ENCODE measurements around the gene SMAP2.
A peak's percentile ranks its signal among the peaks of the same experiment; 100 is the strongest.
"Not testable (repeated sequence)": the region's sequence is repeated elsewhere in the genome, so short reads cannot be mapped to it uniquely, and the experiment has no call there.

The SMAP2 gene

DNA sequence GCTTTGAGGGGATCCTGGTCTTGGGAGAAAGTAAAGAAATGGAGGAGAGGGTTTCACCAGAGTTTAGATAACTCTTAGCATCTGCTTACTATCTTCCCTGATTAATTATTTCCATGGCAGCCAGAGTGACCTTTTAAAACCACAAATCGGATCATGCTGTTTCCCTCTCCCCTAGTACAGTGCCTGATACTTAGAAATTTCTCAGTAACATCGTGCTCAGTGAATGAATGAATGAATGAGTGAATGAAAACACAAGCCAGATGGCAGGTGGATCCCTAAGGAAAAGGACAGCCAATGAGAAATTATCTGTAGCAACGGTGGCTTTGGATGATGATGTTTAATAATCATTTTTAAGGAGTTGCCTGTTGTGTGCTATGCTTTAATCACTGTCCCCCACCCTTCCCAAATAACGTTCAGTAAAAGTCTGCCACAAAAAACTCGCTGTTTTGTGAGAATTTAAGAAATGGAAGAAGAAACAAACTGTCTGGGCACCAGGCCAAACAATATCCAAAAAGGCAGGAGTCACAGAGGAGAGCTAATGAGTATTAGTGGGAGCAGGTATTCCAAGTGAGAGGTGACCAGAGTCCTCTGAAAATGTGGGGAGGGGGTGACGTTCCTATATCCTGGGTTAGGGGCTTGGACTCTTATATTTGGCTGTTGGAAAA, 737 bp upstream of the SMAP2 start:
- no peak for DNase-seq

DNA sequence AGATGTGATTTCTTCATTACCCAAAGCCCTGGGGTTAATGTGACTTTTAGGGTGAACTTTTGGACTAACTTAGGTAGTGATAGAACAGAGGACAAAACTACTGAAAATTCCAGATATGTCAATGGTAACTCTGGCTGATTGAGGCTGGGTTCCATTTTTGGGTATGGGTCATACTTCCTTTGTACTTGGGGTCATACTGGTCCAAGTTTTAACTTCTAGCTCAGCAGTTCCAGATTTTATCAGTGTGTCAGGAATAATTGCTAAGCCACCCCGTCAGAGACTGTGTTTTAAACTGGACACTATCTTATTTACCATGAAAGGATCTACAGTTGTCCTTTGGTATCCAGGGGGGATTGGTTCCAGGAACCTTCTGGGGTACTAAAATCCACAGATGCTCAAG, 4.0 kb downstream of the SMAP2 start:
- no peak for DNase-seq

DNA sequence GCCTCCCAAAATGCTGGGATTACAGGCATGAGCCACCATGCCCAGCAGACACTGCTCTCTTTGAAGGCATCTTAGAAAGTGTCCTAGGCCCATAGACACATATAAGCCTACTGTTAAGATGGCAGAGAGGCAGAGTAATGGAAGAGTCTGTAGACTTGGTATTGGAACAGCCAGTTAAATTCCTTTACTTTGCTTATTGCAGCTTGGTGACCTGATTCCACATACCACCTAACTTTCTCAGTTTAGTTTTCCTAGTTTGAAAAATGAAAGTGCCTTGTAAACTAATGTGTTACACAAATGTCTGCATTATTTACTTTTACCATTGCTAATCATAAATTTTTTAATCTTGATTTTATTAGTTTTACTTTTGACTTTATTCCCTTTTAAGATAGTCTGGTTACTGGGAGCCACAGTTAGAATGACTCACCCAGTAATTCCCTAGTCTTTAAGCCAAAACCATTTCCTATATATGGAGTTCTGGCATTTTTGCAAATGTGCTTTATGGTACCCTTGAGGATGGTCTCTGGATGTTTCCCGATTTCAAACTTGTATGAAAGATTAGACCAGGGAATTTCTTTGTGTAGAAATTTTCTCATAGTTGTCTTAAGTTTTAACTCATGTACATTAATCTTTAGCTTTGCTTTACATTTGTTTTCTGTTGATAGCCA, 6.4 kb downstream of the SMAP2 start:
- peak; percentile 95 for DNase-seq

DNA sequence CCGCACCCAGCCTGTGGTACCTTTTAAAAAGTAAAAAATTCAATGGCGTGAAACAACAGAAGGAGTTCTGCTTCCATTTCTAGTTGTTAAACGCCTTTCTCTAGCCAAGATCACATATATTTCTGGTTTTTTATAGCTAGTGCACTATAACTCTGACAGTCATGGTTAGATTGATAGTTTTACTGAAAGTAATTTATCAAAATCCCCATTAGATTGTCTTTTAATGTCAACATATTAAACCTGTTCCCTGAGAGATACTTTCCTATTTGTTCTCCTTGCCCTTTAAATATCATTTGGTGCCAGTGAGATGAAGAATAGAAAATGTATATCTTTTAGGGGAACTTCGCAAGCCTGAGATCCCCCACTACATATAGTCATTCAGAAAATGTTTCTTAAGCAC, 7.3 kb downstream of the SMAP2 start:
- no peak for DNase-seq

DNA sequence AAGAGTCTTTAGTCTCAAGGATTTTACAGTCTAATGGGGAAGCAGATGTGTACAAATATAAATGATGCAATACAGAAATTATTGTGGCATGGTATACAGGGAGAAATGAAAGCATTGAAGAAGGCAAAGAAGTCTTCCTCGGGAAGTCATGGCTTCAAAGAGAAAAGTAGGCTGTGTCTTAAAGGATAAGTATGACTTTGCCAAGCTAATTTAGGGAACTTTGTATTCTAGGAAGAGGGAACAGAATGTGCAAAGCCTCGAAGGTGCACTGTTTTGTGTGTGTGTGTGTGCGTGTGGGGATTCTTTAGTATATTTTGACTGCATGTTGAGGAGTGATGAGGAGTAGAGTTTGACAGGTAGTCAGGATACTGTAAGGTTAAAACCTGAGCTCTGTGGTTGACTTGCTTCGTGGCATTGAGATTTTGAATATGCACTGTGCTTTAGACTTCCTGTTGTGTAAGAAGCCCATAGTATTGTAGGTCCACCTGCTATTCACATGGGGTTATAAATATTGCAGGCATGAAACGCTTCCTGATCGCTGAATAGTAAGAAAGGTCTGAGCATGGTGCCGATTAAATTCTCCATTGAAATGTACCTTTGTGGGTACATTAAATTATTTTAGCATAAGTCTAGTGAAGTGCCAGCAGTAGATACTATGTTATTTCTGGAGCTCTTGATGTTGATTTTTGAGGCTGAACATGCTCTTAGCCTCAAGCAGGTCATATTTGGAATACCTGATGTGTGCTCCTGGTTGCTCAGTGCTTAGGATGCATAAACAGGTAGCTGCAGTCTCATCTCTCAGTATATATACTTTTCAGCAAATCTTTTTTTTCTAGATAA, 8.0 kb downstream of the SMAP2 start:
- no peak for DNase-seq

DNA sequence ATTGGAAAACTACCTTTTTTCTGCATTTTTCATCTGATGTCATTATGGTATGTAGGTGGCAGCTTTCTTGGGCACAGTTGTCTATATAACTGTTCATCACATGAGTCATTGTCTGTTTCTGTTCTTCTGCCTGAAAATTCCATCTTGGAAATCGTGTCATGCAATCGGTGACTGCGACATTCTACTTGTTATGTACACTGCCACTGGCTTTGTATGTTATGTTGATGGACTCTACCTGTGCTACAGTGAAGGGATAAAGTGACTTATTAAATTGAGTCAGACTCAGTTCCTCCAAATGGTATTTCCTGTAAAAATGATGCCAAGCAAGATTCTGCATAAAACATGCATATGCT, 8.6 kb downstream of the SMAP2 start:
- DNase-seq = peak; percentile 26

DNA sequence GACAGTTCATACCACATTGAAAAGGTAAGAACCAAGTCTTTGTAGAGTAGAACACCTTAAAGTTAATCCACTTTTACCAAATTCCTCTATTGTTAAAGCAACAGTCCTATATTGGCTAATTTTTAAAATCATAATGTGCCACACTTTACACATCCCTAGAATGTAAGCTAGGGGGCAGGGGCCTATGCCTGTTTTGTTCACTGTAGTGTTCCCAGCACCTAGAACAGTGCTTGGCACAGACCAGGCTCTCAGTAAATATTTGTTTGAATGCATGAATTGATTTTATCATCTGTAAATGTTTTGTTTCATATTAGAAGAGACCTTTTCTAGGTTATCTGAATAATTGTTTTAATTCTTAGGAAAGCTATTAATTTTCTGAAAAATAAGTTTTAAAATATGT, 9.1 kb downstream of the SMAP2 start:
- DNase-seq = no peak

DNA sequence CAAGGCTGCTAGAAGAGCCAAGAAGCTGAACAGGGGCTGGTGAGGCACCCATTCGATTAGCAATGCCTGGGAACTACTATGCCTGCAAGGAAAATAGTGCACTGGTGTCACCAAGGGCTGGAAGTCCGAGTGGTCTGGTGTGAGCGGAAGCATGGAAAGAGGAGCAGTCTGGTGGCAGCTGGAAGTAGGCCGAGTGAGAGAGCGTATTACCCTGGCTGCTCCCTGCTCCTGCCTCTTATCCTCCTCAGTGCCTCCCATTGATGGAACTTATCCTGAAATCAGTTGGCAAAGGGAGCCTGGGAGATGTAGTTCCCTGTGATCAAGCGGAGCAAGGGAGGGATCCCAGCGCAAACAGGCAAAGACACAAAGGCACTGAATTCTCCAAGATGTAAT, 9.6 kb downstream of the SMAP2 start:
- no peak for DNase-seq

DNA sequence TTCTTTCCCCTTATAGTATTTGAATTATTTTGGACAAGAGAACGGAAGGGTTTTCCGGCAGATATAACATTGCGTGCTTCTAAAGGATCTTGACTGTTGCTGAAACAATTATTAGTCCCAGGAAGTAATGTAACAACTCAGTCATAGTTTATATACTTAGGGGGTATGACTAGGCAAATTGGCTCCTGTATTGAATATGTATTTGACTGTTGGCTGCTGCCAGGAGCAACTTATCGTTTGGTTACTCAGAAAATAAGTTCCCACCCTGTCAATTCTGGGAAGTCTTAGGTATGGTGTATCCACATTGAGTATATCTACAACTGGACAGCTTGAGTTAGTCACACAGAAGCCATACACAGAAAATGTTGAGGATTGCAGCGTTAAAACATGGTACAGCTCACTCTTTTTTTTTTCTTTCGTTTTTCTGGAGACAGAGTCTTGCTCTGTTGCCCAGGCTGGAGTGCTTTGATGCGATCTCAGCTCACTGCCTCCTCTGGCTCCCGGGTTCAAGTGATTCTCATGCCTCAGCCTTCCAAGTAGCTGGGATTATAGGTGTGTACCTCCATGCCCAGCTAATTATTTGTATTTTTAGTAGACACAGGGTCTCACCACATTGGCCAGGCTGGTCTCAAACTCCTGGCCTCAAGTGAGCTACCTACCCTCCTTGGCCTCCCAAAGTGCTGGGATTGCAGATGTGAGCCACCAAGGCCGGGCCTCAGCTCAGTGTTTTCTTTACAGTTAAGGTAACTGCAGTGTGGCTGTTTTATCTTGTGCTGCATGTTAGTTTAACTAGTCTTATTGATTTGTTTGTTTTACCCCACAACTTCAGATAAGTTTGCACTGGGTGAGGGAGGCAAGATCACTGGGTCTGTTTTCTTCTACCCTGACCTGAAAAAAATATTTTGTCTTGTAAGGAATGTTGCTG, 10.2 kb downstream of the SMAP2 start:
- peak; percentile 72 for DNase-seq

DNA sequence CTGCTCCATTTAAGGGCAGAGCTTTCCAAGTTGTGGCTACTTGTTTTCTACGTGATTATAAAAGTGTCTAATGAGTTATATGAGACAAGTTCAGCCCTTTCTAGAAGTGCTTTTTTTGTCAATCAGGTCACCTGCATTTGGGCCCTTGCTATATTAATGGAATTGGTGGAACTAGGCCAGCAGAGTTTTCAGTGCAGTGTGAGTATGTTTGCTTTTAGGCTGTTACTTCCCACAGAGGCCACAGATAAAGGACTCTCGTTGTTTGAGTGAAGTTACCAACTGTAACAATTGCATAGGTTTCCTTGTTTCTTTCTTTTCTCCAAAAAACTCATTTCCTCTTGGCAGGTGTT, 10.9 kb downstream of the SMAP2 start:
- DNase-seq = no peak

DNA sequence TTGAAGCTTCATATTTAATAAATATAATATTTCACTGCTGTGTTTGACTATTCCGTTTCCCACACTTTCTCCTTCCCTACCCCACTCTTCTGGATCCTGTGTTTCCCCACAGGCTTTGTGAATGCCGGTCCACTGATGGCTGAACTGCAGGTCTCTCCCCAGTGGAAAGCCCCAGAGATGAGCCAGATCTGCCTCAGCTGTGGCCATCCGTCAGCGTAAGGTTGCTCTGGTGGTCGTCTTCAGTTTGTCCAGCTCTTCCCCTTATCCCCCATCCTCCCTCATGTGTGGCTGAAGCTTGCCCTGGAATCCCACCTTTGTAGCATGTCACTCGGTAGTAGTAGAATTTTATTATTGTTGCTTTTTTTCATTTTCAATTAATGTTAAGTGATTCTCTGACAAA, 11.4 kb downstream of the SMAP2 start:
- DNase-seq = no peak

DNA sequence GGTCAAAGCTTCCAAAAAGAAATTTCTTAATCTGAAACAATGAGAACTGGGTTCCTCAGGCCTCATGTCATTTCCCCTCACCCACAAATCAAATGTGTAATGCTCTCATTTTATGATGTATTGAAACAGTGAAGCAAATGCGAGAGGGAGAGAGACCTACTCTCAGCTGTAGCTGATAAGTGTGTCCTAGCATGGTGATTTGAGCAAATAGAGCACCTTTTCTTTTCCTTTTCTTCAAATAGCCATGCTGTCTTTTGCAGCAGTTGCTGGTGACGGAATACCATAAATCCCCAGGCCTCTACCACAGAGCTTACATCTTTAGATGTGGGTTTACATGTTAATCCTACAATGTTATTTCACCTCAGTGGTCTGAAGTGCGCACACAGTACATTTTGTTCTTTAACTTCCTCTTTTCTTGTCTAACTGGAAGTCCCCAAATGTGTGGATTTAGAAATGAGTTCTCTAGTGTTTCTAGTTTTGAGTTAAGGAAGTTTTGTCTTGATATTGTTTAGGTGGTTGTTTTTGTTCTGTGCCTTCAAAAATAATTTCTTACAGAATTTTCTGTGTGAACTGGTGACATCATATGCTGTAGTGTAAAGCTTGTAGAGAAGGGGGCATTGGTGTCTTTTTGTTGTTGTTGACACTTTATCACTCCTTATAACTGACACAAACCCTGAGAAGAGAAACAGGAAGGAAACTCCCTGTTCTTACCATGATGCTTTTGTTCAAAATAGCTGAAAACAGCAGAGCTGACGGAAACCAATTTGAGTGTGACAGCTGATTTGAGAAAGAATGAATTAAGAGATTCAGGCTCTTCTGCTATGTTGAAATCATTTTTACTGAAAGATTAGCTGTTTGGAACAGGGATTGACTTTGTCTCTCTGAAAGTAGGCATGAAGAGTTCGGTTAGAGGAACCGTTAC, 12.2 kb downstream of the SMAP2 start:
- peak; percentile 4 for DNase-seq

DNA sequence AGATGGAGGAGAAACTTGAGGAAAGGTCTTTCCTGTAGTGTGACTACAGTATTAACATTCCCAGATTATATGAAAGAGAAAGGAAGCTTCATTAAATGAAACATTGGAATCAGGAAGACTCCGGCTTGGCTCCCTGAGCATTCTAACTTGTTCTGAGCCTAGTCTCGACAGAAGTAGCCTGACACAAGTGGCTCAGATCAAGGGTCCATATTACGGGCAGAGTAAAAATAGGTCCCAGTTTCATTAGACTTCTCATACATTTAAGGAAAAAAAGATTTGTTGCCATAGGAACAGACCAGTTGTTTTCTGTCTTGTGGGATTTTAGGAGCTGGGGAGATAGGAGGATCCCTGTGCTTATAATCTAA, 12.8 kb downstream of the SMAP2 start:
- no peak for DNase-seq

DNA sequence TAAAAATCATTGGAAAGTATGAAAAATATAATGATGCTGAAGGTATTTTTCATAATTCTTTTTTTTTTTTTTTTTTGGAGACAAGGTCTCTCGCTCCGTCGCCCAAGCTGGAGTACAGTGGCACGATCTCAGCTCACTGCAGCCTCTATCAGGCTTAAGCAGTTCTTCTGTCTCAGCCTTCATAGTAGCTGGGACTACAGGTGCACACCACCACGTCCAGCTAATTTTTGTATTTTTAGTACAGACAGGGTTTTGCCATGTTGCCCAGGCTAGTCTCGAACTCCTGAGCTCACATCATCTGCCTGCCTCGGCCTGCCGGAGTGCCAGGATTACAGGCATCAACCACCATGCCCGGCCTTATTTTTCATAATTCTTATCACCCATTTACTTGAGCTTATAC, 13.3 kb downstream of the SMAP2 start:
- no peak for DNase-seq

DNA sequence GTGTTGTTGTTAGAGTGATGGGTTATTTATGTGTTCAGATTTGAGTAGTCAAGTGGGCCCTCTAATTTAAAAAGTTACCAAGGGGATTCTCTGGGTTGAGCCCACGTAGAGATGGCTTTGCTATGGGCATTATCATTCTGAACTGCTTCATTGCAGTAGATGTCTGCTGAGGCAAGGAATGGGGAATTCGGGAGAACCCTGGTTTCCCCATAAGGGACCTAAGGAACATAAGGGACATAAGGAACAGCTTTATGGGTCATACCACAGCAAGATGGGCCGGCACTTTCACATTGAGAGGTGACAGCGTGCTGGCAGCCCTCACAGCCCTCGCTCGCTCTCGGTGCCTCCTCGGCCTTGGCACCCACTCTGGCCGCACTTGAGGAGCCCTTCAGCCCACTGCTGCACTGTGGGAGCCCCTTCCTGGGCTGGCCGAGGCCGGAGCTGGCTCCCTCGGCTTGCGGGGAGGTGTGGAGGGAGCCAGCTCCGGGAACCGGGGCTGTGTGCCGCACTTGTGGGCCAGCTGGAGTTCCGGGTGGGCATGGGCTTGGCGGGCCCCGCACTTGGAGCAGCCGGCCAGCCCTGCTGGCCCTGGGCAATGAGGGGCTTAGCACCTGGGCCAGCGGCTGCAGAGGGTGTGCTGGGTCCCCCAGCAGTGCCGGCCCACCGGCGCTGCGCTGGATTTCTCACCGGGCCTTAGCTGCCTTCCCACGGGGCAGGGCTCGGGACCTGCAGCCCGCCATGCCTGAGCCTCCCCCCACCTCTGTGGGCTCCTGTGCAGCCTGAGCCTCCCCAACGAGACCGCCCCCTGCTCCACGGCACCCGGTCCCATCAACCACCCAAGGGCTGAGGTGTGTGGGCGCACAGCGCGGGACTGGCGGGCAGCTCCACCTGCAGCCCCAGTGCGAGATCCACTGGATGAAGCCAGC, 14.1 kb downstream of the SMAP2 start:
- DNase-seq = not testable (repeated sequence)

DNA sequence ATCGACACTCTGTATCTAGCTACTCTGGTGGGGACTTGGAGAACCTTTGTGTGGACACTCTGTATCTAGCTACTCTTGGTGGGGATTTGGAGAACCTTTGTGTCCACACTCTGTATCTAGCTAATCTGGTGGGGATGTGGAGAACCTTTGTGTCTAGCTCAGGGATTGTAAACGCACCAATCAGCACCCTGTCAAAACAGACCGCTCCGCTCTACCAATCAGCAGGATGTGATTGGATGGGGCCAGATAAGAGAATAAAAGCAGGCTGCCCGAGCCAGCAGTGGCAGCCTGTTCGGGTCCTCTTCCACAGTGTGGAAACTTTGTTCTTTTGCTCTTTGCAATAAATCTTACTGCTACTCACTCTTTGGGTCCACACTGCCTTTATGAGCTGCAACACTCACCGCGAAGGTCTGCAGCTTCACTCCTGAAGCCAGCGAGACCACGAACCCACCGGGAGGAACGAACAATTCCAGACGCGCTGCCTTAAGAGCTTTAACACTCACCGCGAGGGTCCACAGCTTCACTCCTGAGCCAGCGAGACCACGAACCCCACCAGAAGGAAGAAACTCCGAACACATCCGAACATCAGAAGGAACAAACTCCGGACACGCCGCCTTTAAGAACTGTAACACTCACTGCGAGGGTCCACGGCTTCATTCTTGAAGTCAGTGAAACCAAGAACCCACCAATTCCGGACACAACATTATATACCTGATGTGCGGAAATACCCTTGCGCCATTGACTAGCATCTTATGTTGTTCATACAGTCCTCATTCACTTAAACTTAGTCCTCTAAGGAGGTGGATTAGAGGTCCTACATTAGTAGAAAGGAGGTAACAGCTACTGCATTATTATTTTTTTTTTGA, 15.2 kb downstream of the SMAP2 start:
- not testable (repeated sequence) for DNase-seq

DNA sequence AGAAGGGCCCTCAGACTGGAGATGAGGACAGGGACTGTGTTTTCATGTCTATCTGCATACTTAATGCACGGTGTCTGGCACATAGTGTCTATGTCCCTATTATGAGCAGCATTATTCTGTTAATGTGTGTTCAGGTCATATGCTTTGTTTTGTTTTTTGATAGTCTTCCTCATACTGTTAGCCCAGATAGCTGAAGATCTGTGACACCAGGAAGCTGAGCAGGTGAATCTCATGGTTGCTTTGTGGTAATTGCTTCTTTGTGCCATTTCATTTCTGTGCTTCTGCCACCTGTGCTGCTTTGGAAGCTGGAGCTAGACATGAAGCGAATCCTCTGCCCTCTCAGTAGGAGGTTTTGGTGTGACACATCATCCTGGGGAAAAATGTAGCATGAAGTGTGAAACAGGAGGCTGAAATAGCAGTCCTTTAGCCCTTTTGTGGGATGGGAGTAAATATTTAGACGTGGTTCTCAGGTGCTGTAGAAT, 15.8 kb downstream of the SMAP2 start:
- DNase-seq = no peak

DNA sequence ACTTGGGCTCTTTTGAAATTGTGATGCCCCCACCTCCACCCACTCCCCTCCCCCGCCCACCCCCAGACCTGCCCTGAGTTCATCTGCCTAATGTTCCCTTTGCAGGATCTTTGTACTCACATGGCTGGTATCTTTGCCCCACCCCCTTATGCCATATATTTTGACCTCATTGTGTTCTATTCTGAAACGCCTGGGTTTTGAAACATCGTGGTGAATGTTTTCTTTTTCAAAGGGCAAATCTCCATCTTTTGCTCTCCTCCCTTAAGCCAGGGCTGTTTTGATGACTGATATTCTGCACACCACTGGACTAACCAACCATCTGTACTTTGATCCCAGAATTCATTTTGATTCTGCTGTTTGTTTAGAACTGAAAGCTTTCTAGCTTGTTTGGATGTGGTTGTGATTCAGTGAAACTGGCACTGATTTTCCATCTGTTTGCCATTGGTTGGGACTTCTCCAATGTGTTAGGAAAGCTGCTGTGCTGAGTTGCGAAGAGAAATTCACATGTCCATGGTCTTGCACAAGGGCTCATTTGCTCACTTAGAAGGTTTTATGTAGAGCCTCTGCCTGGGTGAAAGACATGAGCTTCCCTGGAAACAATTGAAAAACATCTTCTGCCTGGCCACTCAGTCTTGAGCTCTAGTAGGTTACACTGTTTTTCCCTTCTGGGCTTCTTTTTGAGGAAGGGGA, 16.5 kb downstream of the SMAP2 start:
- DNase-seq = peak; percentile 57

DNA sequence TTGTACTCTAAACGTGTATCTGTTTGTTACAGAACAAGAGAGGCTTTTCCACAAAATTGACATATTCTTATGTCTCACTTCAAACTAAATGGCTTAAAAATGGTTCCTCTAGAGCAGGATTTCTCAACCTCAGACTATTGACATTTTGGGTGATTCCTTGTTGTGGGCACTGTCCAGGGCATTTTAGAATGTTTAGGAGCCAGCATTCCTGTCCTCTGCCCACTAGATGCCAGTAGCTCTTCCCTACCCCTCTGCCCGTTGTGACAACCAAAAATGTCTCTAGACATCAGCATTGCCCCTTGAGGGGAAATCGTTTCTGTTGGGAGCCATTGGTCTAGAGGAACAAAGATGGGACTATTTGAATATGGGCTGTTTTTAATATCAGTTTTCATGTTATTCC, 17.3 kb downstream of the SMAP2 start:
- no peak for DNase-seq
